Measurements from ENCODE around the gene RIBC2. TPM values are rescaled to one million over a fixed set of nuclear protein-coding genes. Genes with fewer than 3 reads are reported as not detected.
A peak's percentile ranks its signal among the peaks of the same experiment; 100 is the strongest.
"Not testable (repeated sequence)": the region's sequence is repeated elsewhere in the genome, so short reads cannot be mapped to it uniquely, and the experiment has no call there.

The RIBC2 gene
- polyA plus RNA-seq, 10 donors, result 1.3 to 4.8 (median 2.0) TPM

- no peak for DNase-seq
Measured at GRCh38 chr22:45424241-45424731, 10.8 kb downstream of the RIBC2 start.

- no peak for DNase-seq
Measured at GRCh38 chr22:45425101-45425500, 11.6 kb downstream of the RIBC2 start.

GRCh38 chr22:45425531-45426265 is 12.2 kb downstream of the RIBC2 start:
- DNase-seq, result no peak

- DNase-seq, result no peak
Measured at GRCh38 chr22:45426387-45426786, 12.9 kb downstream of the RIBC2 start.

- no peak for DNase-seq
Measured at GRCh38 chr22:45427114-45427513, 13.6 kb downstream of the RIBC2 start.

- no peak for DNase-seq
Measured at GRCh38 chr22:45428391-45429385, 15.2 kb downstream of the RIBC2 start.

- no peak for DNase-seq
Measured at GRCh38 chr22:45429424-45429823, 15.9 kb downstream of the RIBC2 start.

- DNase-seq, result no peak
Measured at GRCh38 chr22:45429981-45430775, 16.7 kb downstream of the RIBC2 start.

- DNase-seq, result no peak
Measured at GRCh38 chr22:45430871-45431270, 17.4 kb downstream of the RIBC2 start.

GRCh38 chr22:45434981-45435380 is 21.5 kb downstream of the RIBC2 start:
- DNase-seq, result no peak

- DNase-seq, result peak; percentile 85 to 95 (median 90)
Measured at GRCh38 chr22:45435544-45436139, 22.1 kb downstream of the RIBC2 start.

- DNase-seq, result not testable (repeated sequence)
Measured at GRCh38 chr22:45436871-45437517, 23.5 kb downstream of the RIBC2 start.

- DNase-seq, result no peak
Measured at GRCh38 chr22:45438336-45438735, 24.8 kb downstream of the RIBC2 start.

- DNase-seq, result not testable (repeated sequence)
Measured at GRCh38 chr22:45440688-45441087, 27.2 kb downstream of the RIBC2 start.

GRCh38 chr22:45441138-45441537 is 27.6 kb downstream of the RIBC2 start:
- DNase-seq, result peak in 2 of 3 donors; percentile 75 to 87

GRCh38 chr22:45442116-45442515 is 28.6 kb downstream of the RIBC2 start:
- DNase-seq, result no peak

- no peak for DNase-seq
Measured at GRCh38 chr22:45444168-45444567, 30.7 kb downstream of the RIBC2 start.

GRCh38 chr22:45445031-45445710 is 31.7 kb downstream of the RIBC2 start:
- no peak for DNase-seq

- no peak for DNase-seq
Measured at GRCh38 chr22:45446216-45446615, 32.7 kb downstream of the RIBC2 start.

GRCh38 chr22:45447596-45447995 is 34.1 kb downstream of the RIBC2 start:
- DNase-seq, result not testable (repeated sequence)
